HEK293T (cell line): Measurements from ENCODE around the gene ANO2.

Experiments
- CTCF ChIA-PET: fragments of 350-600 bp; formaldehyde crosslinking; extraction: SDS; loops from one replicate; lab custom pipeline; 2021; ENCODE audit warnings: antibody characterized with exemption, inconsistent platforms; lab: Yijun Ruan, JAX
- POLR2A ChIA-PET: fragments of 350-600 bp; formaldehyde crosslinking; extraction: SDS; loops from one replicate; lab custom pipeline; 2020; ENCODE audit warnings: antibody characterized with exemption, inconsistent platforms; lab: Yijun Ruan, JAX
- DNase-seq: peaks from one replicate; pipeline ENCODE4 v3.0.0; 2012; ENCODE audit warnings: mixed read lengths; ENCODE audit errors: extremely low spot score
- ARNT ChIP-seq: fragments of 450-650 bp; IDR thresholded peaks from 2 replicates; pipeline ENCODE4 v1.6.1; 2017; ENCODE audit warnings: mild to moderate bottlenecking
- BHLHE40 ChIP-seq: fragments of 450-650 bp; IDR thresholded peaks from 2 replicates; pipeline ENCODE4 v1.6.1; 2016; ENCODE audit warnings: mild to moderate bottlenecking, moderate library complexity, borderline replicate concordance
- CTBP1 ChIP-seq: fragments of 450-650 bp; IDR thresholded peaks from 2 replicates; pipeline ENCODE4 v1.6.1; 2016; ENCODE audit warnings: borderline replicate concordance
- ELF4 ChIP-seq: fragments of 450-650 bp; IDR thresholded peaks from 2 replicates; pipeline ENCODE4 v1.6.1; 2017; ENCODE audit warnings: antibody characterized with exemption
- FOXA1 ChIP-seq: fragments of 450-650 bp; IDR thresholded peaks from 2 replicates; pipeline ENCODE4 v1.6.1; 2016; ENCODE audit warnings: mild to moderate bottlenecking
- FOXK2 ChIP-seq: fragments of 450-650 bp; IDR thresholded peaks from 2 replicates; pipeline ENCODE4 v1.6.1; 2016; ENCODE audit warnings: mild to moderate bottlenecking
- FOXM1 ChIP-seq: fragments of 450-650 bp; IDR thresholded peaks from 2 replicates; pipeline ENCODE4 v1.6.1; 2017; ENCODE audit warnings: mild to moderate bottlenecking, borderline replicate concordance
- HDGF ChIP-seq: fragments of 450-650 bp; IDR thresholded peaks from 2 replicates; pipeline ENCODE4 v1.6.1; 2017; ENCODE audit warnings: antibody characterized with exemption, borderline replicate concordance
- L3MBTL2 ChIP-seq: fragments of 450-650 bp; conservative IDR thresholded peaks from 2 replicates; pipeline ENCODE4 v1.6.1; 2016; ENCODE audit warnings: mild to moderate bottlenecking
- LEF1 ChIP-seq: fragments of 450-650 bp; IDR thresholded peaks from 2 replicates; pipeline ENCODE4 v1.6.1; 2017; ENCODE audit warnings: mild to moderate bottlenecking, borderline replicate concordance
- NFRKB ChIP-seq: fragments of 450-650 bp; IDR thresholded peaks from 2 replicates; pipeline ENCODE4 v1.6.1; 2016; ENCODE audit warnings: mild to moderate bottlenecking, moderate library complexity
- PKNOX1 ChIP-seq: fragments of 450-650 bp; IDR thresholded peaks from 2 replicates; pipeline ENCODE4 v1.6.1; 2016
- SP1 ChIP-seq: fragments of 450-650 bp; IDR thresholded peaks from 2 replicates; pipeline ENCODE4 v1.6.1; 2017
- SUZ12 ChIP-seq: fragments of 450-650 bp; IDR thresholded peaks from 2 replicates; pipeline ENCODE4 v1.6.1; 2016; ENCODE audit warnings: mild to moderate bottlenecking
- TARDBP ChIP-seq: fragments of 450-650 bp; IDR thresholded peaks from 2 replicates; pipeline ENCODE4 v1.6.1; 2016
- ZNF384 ChIP-seq: fragments of 450-650 bp; IDR thresholded peaks from 2 replicates; pipeline ENCODE4 v1.6.1; 2016

Gene ANO2

GRCh38 chr12:5956987-5957386 is 11.9 kb upstream of the ANO2 start:
- POLR2A ChIA-PET, result no interaction called here
- DNase-seq, result no peak
- no peak for TF ChIP-seq LEF1
- no peak for TF ChIP-seq FOXK2
- no peak for TF ChIP-seq TARDBP
- TF ChIP-seq L3MBTL2, result no peak
- no peak for TF ChIP-seq HDGF
- no peak for TF ChIP-seq PKNOX1
- no peak for TF ChIP-seq NFRKB
- no peak for TF ChIP-seq FOXM1
- no peak for TF ChIP-seq SP1
- TF ChIP-seq SUZ12, result no peak
- TF ChIP-seq ZNF384, result no peak
- no peak for TF ChIP-seq CTBP1
- TF ChIP-seq ARNT, result no peak
- TF ChIP-seq FOXA1, result no peak
- TF ChIP-seq ELF4, result no peak
- TF ChIP-seq BHLHE40, result no peak
- CTCF ChIA-PET, result no interaction called here

- POLR2A ChIA-PET, result no interaction called here
- DNase-seq, result no peak
- CTCF ChIA-PET, result no interaction called here
- TF ChIP-seq ARNT, result no peak
- TF ChIP-seq FOXM1, result no peak
- TF ChIP-seq HDGF, result no peak
- no peak for TF ChIP-seq SP1
- TF ChIP-seq TARDBP, result no peak
- TF ChIP-seq SUZ12, result no peak
- TF ChIP-seq PKNOX1, result no peak
- TF ChIP-seq NFRKB, result no peak
- no peak for TF ChIP-seq ELF4
- TF ChIP-seq FOXA1, result no peak
- no peak for TF ChIP-seq ZNF384
- no peak for TF ChIP-seq L3MBTL2
- no peak for TF ChIP-seq CTBP1
- TF ChIP-seq LEF1, result no peak
These were observed 9.6 kb upstream of the ANO2 start for GRCh38 chr12:5954661-5955060.

DNA sequence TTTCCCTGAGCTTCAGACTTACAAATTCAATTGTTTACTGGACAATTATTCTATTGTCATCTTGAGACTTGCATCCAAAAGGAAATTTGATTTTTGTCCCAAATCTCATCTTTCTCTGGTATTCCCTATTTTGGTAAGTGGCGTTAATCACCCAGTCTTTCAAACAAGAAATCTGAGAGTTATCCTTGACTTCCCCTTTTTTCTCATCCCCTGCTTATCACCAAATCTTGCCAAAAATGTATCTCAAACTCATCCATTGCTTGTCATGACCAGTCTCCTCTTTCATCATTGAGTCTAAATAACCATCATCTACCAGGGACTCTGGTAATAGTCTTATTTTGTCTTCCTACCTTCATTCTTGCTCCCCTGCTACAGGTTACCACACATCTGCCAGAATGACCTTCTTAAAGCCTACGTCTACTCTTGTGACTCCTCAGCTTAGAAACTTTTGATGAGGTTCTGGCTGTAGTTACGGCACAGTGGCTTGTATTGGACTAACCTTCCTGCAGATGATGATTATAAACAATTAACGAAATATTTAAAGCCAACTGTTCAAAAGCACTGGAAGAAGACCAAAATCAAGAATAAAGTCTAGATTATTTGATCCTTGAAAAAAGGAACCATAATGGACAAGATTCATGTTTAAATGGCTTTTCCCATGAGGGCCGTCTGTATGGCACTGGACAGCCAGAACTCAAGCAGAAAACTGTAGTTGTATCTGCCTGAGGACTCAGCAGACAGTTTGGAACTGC is 9.0 kb upstream of the ANO2 start:
- no peak for DNase-seq
- no peak for TF ChIP-seq ZNF384
- TF ChIP-seq HDGF, result no peak
- TF ChIP-seq SP1, result no peak
- TF ChIP-seq FOXM1, result no peak
- no peak for TF ChIP-seq ARNT
- no peak for TF ChIP-seq PKNOX1
- TF ChIP-seq TARDBP, result no peak
- TF ChIP-seq SUZ12, result no peak
- no peak for TF ChIP-seq LEF1
- TF ChIP-seq NFRKB, result no peak
- no peak for TF ChIP-seq FOXA1
- TF ChIP-seq FOXK2, result no peak
- TF ChIP-seq ELF4, result no peak
- TF ChIP-seq BHLHE40, result no peak
- CTCF ChIA-PET, result no interaction called here
- POLR2A ChIA-PET, result no interaction called here

GRCh38 chr12:5952031-5952430 is 7.0 kb upstream of the ANO2 start:
- CTCF ChIA-PET, result interaction anchor here (0.7 to 1.5 kb wide), 3 partner anchors 36 to 86 kb away, joined by 3 to 4 read pairs (median 4); no protein-coding TSS in a partner anchor
- no peak for TF ChIP-seq FOXA1
- TF ChIP-seq ELF4, result no peak
- no peak for TF ChIP-seq LEF1
- TF ChIP-seq BHLHE40, result no peak
- no peak for TF ChIP-seq ZNF384
- POLR2A ChIA-PET, result no interaction called here
- DNase-seq, result no peak

DNA sequence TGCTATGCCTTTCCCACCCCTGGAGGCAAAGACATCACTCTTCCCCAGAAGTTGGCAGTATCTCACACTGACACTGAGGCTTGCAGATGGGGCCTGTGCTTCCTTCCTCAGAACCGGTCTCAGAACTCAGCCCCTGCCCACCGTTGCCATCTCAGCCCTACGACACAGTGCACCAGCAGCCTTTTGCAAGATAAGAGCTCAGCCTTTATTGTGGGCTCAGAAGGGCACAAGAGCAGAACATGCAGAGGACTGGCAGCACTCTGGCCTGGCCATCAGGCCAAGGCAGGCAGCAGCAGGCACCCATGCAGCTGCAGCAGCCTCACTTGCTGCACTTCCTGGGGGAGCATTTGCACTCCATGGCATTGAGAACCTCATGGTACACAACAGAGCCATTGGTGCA is 3.6 kb upstream of the ANO2 start:
- DNase-seq, result no peak
- POLR2A ChIA-PET, result no interaction called here
- no peak for TF ChIP-seq SP1
- TF ChIP-seq TARDBP, result no peak
- no peak for TF ChIP-seq LEF1
- TF ChIP-seq NFRKB, result no peak
- no peak for TF ChIP-seq ELF4
- no peak for TF ChIP-seq ARNT
- TF ChIP-seq CTBP1, result no peak
- TF ChIP-seq FOXK2, result no peak
- TF ChIP-seq HDGF, result no peak
- CTCF ChIA-PET, result no interaction called here

DNA sequence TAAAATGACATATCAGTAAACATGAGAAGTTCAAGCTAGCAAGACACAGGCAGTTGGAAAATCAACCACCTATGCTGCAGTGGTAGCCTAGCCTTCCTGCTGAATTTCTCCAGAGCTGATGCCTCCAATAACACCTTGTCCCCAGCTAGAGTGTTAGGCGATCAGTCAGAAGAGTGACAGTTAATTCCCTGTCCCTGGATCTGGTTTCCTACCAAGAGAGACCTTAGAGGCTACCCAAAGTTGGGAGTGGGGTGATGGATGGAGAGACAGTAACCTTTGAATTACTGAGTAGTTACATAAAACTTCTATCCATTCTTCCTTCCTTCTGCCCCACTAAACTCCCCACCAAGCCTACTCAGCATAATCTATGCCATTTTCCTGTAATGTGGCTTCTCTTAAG is 1.9 kb upstream of the ANO2 start:
- CTCF ChIA-PET, result interaction anchor here (0.6 kb wide), 1 partner anchor 911 kb away, joined by 3 read pairs; no protein-coding TSS in a partner anchor
- POLR2A ChIA-PET, result no interaction called here

More for the DNA sequence above, 1.9 kb upstream of the ANO2 start:
- no peak for TF ChIP-seq LEF1
- TF ChIP-seq FOXA1, result no peak
- TF ChIP-seq NFRKB, result no peak
- no peak for TF ChIP-seq PKNOX1
- TF ChIP-seq SP1, result no peak
- TF ChIP-seq ZNF384, result no peak
- no peak for TF ChIP-seq FOXK2
- no peak for TF ChIP-seq L3MBTL2
- DNase-seq, result no peak
